ENCODE results near the gene SENP5.
A peak's percentile ranks its signal among the peaks of the same experiment; 100 is the strongest.

SENP5 gene

DNA sequence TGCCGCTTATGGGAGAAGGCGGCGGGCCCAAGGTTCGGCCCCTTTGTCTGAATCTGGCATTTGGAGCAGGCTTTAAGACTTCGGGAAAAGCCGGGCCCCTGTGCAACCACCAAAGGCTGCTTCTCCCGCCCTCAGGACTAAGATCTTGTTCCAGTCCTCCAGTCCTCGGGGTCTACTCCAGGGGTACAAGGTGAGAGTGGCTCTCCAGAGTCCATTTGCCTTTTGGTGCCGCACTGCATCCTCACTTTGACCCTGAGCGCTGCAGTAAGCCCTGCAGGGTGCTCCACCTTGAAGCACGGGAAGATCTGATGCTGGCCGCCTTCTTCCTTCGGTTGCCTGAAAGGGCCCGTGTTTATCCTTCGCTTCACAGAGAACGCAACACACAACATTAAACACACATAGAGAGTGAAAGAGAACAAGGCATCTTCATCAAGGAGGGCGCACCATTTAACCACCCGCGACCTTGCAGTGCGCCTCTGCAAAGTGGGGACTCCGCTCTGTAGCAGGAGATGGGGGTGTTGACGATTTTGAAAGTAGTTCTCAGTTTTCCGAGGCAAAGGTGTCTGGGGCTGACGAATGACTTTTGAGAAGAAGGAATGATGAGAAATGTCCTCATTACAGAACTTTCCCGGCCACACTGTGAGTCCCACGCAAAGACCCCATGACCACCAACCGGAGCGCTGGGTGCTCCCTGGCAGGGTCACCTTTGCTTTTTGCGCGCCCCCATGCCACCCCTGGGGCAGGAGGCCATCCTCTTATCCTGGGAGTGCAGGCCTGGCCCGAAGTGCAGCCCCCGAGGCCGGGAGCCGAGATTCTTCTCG is 99.9 kb downstream of the SENP5 start:
- H3K4me3 ChIP-seq (ENCODE audit: low read depth, low read length): no peak overlapping the region

DNA sequence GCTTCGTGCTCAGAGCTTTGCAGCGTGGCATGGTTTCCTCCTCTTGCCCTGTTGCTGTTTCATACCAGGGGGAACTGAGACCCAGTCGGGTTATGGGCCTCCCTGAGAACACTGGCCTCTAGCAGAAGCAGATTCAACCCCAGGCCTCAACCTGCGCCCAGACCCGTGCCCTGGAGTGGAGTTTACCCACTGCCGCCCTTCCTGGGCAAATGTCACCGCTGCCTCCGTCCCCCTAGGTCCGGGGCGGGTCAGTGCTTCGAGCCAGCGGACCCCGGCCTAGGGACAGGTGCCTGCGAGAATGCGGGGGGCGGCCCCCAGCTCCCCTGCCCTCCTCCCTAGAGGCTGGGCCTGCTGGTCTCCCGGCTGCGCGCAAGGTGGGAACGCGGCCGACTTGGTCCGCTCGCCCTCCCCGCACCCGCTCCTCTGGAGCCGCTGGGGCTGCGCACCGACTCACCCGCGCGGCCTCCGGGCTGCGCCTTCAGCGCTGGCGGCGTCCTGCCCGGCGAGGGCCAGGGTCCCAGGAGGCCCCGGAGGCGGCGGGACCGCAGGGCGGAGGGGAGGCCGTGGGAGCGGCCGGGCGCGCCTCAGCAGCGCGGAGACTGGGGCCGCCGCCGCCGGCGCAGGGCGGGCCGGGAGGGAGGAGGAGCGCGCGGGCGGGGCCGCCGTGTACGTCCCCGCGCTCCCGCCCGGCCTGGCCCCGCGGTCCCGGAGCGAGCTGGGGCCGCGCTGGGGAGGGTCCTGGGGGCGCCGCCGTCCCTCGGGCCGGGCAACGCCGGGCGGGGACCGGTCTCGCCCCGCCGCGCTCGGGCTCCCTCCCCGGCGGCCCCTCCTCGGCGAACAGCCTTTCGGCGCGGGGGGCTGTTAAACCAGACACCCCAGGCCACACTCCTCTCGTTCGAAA is 100.8 kb downstream of the SENP5 start, which contains the start of gene PIGZ:
Gene PIGZ (minus strand): TSS at position 601 of the 901 bp plus-strand sequence. CDS start 16,802 bp downstream, outside the sequence.
- H3K4me3 ChIP-seq (ENCODE audit: low read depth, low read length): peak within 1 kb of the TSS; percentile 33

GRCh38 chr3:196969134-196969659 is 101.5 kb downstream of the SENP5 start:
- H3K4me3 ChIP-seq (ENCODE audit: low read depth, low read length): peak overlapping the region; percentile 33

DNA sequence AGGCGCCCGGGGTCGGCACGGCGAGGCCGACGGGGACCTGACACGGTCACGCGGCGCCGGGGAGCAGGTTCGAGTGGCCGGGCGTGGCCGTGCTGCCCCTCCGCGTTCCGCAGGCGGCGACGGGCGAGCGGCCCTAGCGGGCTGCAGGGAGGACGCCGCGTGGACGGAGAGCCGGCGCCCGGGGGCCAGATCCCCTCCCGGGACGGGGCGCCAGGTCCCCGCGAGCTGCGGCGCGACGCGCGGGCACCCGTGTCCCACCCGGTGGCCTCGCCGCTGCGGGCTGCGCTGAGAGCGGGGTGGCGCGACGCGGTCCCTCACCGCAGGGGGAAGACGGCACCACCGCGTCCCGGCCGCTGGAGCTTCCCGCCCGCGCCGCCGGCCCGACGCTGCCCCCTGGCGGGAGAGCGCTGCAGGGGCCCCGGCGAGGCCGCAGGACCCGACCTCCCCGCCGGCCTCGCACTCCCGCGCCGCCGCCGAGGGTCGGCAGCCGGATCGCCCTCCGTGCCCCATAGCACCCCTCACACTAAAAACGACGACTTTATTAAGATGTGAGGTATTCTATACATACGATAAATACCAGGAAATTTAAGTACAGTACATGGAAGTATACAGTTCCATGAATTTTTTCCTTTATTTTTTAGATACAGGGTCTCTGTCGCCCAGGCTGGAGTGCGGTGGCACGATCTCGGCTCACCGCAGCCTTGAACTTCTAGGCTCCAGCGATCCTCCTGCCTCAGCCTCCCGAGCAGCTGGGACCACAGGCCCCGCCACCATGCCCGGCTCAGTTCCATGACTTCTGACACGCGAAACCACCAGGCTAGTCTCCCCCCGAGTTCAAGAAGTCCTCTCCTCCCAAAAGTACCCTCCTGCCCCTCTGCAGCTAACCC is 102.2 kb downstream of the SENP5 start:
- H3K4me3 ChIP-seq (ENCODE audit: low read depth, low read length): peak overlapping the region; percentile 33

- H3K4me3 ChIP-seq (ENCODE audit: low read depth, low read length): no peak overlapping the region
Measured at GRCh38 chr3:196970547-196971093, 102.9 kb downstream of the SENP5 start.

GRCh38 chr3:196971094-196971698 is 103.5 kb downstream of the SENP5 start:
- no peak overlapping the region for H3K4me3 ChIP-seq (ENCODE audit: low read depth, low read length)

- no peak overlapping the region for H3K4me3 ChIP-seq (ENCODE audit: low read depth, low read length)
Measured at GRCh38 chr3:196974661-196975060, 106.9 kb downstream of the SENP5 start.

DNA sequence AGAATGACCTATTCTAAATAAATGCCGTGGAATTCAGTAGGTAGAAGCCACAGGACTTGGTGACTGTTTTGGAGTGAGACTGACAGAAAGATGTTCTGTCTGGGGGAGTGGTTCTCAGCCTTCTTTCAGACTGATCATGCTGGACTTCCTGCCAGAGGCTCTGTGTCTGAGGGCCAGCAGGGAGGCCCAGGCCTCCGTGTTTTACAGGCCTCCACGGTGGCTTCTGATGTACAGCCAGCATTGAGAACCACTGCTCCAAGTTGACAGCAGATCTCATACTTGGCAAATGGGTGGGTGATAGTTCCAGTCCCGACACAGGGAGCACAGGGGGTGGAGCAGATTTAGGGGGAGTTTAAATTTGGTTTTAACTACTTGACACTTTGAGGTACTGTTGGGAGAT is 107.6 kb downstream of the SENP5 start:
- no peak overlapping the region for H3K4me3 ChIP-seq (ENCODE audit: low read depth, low read length)

- H3K4me3 ChIP-seq (ENCODE audit: low read depth, low read length): no peak overlapping the region
Measured at GRCh38 chr3:196976941-196977340, 109.2 kb downstream of the SENP5 start.

DNA sequence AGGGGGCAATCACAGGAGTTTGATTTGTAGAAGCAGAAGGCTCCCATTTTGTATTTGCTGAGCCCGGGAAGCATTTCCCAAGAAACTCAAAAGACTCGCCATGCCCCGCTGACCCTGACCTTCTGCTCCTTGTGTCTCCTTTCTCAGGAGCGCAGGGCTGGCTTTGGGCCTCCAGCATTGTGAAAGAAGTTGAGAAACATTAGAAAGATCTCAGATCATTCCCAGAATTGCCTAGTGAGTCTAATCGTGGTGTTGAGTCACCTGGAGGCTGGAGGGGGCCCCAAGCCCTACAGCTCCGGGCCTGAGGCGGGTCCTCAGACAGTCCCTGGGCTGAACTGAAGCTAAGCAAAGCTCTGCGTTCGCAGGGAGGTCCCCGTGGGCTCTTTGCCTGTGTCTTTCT is 111.8 kb downstream of the SENP5 start:
- no peak overlapping the region for H3K4me3 ChIP-seq (ENCODE audit: low read depth, low read length)

DNA sequence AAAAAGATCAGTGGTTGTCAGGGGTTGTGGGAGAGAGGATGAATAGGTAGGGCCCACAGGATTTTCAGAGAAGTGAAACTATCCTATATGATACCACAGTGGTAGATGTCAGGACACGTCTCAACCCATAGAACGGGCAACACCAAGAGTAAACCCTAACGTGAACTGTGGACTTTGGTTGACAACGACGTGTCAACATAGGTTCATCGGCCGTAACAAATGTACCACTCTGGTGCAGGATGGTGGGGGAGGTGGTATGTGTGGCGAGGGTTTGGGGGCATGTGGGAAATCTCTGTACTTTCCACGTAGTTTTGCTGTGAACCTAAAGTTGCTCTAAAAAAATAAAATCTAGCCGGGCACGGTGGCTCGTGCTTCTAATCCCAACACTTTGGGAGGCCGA is 113.9 kb downstream of the SENP5 start:
- no peak overlapping the region for H3K4me3 ChIP-seq (ENCODE audit: low read depth, low read length)

DNA sequence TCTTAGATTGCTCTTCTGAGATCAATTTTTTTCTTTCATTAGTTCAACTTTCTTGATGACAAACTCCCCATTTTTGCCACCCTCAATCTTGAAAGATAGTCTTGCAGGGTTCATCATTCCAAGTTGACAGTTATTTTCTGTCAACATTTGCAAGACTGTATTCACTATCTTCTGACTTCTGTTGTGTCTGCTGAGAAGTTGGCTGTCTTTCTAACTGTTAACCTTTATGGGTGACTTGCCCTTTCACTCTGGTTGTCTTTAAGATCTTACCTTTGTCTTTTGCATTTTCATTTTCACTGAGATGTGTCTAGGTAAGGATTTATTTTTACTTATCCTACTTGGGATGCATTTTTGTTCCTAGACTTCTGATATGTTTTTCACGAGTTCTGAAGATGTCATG is 115.5 kb downstream of the SENP5 start:
- H3K4me3 ChIP-seq (ENCODE audit: low read depth, low read length): no peak overlapping the region
